HG02571 (cell line): ENCODE measurements around the gene FHAD1.
"Not testable (repeated sequence)": the region's sequence is repeated elsewhere in the genome, so short reads cannot be mapped to it uniquely, and the experiment has no call there.

Experiments
- ATAC-seq: cut with Tn5 transposase; IDR thresholded peaks from one replicate; pipeline ENCODE4 v1.9.1; 2021; ENCODE audit warnings: mild to moderate bottlenecking, moderate library complexity; ENCODE audit not compliant: unreplicated experiment

Gene FHAD1

DNA sequence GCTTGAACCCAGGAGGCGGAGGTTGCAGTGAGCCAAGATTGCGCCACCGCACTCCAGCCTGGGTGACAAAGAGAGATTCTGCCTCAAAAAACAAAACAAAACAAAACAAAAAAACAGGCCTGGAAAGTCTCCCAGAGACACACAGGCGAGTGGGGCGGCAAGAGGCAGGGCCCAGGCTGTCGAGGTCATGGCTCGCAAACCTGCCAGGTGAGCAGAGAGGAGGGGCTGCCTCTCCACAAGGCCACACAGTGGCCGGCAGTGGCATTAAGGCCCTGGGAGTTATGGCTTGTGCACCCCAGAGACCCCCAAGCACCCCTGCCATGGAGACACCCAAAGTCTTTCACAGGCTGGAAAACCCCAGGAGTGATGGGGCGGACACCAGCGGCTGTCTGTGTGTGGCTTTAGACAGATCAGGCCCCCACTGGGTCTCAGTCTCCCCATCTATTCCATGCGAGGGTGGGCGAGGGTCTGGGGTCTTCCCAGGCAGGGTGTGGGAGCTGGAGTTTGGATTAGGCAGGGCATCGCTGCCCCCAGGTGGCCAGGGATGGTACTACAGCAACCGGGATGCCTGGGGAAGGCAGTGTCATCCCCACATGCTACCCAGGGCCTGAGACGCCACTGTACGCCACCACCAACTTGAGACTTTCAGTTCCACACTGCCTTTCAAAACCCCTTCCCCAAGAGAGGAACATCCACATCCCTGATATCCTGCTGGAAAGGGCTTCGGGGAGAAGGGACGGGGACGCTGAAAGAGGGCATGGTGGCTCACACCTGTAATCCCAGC is 184.0 kb downstream of the FHAD1 start:
- ATAC-seq: no peak

GRCh38 chr1:15431571-15431948 is 184.5 kb downstream of the FHAD1 start:
- no peak for ATAC-seq

- no peak for ATAC-seq
Measured at GRCh38 chr1:15432324-15432723, 185.3 kb downstream of the FHAD1 start.

- no peak for ATAC-seq
Measured at GRCh38 chr1:15433471-15433870, 186.4 kb downstream of the FHAD1 start.

GRCh38 chr1:15434739-15435138 is 187.7 kb downstream of the FHAD1 start:
- not testable (repeated sequence) for ATAC-seq

DNA sequence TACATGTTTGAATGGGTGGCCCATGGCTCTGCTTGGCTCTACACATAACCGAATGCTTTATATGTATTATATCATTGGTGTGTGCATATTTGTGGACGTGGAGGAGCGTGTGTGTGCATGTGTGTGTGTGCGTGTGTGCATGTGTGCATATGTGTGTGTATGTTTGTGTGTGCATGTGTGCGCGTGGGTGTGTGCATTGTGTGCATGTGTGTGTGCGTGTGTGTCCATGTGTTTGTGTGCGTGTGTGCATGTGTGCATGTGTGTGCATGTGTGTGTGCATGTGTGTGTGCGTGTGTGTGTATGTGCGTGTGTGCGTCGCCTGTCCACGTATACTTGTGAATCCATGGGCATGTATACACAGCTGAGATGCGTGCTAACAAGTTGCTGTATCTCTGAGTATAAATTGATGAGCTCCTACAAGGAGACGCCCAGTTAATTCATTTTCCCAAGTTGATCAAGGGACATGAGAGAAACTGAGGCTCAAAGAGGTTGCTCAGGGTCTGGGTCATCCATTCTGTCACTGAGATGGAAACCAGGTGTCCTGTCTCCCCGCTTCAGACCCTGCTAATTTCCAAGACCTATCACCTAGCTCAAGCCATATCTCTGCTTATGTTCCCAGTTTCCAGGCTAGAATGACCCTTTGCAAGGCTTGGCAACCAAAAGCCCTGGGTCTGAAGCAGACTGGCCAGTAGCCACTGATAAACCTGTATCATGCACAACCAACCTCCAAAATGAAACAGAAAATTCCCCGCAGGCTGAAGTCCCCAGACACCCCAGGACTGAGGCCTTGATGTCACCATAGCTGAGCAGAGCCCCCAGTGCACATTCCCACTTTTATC is 188.4 kb downstream of the FHAD1 start:
- ATAC-seq: no peak

DNA sequence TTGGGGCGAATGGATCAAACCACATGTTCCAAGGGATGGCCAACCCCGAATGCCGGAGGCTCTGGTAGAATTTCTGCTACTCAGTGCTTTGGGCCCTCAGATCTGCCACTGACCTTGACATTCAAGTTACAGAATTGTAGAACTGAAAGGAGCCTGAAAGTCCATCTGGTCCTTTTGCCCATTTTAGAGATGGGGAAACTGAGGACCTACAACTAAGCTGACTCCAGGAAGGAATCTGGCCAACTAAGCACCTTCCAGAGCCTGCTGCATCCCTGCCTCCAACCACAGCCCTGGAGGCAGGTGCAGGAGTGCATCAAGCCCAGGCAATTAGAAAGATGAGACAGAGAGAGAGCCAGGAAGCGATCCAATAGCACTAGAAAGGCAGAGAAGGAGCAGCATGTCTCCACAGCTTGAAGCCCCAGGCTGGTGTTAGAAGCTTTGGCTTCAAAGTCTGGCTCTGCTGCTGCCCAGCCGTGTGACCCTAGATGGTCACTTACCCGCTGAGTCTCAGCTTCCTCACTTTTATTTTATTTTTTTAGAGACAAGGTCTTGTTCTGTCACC is 189.9 kb downstream of the FHAD1 start:
- ATAC-seq: no peak

DNA sequence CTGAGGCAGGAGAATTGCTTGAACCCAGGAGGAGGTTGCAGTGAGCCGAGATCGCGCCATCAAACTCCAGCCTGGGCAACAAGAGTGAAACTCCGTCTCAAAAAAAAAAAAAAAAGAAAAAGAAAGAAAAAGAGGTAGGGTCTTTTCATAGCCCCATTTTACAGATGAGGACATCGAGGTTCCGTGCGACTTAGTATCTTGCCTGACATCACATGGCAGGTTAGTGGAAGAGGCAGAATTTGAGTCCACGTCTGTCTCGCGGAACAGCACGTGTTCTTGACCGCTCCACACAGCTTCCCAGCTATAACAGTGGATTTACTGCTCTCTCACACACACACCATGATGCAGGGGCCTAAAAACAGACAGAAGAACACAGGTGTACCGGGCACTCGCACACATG is 192.3 kb downstream of the FHAD1 start:
- no peak for ATAC-seq

- ATAC-seq: no peak
Measured at GRCh38 chr1:15440357-15440756, 193.3 kb downstream of the FHAD1 start.

DNA sequence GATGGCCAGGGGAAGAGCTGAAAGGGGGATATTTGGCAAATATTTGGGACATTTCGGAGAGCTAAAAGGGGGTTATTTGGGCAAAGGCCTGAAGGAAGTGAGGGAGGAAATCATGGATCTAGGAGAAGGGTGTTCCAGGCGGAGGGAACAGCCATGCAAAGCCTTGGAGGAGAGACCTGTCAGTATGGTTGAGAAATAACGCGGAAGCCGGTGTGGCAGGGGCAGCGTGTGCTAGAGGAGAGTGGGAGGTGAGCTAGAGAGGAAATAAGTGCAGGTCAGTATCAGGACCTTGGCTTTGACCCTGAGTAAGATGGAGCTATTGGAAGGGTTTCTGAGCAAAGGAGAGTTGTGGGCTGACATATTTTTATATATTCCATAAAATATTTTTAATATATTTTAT is 194.2 kb downstream of the FHAD1 start:
- no peak for ATAC-seq

- no peak for ATAC-seq
Measured at GRCh38 chr1:15442119-15442518, 195.1 kb downstream of the FHAD1 start.

- ATAC-seq: no peak
Measured at GRCh38 chr1:15442759-15443158, 195.7 kb downstream of the FHAD1 start.

DNA sequence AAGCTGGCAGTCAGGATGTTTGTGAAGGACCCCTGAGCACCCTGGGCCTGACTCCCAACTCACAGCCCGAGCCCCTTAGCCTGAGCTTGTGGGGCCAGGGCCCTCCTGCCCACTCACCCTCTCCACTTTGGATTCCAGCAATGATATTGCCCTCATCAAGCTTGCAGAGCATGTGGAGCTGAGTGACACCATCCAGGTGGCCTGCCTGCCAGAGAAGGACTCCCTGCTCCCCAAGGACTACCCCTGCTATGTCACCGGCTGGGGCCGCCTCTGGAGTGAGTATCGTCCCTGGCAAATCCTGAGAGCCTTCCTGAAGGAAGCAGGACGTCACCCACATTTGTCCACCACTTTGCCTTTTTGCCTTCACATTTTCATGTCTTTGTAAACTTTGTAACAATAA is 196.3 kb downstream of the FHAD1 start:
- no peak for ATAC-seq

GRCh38 chr1:15444468-15445389 is 197.7 kb downstream of the FHAD1 start:
- ATAC-seq: no peak

GRCh38 chr1:15445390-15446122 is 198.5 kb downstream of the FHAD1 start:
- no peak for ATAC-seq

DNA sequence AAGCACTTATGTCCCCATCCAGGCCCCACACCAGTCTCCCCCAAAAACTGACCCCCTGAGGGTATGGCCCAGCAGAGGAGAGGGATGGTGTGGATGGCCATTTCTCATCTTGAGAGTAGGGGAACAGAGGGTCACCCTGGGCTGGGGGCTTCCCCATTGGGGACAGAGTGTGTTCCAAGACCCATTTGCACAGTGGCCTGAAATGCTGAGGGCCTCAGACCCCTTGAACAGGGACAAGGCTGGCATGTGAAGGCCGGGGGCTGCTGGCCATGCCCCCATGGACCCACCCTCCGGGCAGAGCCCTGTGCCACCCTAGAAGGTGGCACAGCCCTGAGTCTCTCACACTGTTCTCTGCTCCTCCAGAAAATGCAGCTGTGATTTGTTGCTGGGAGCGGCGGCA is 199.2 kb downstream of the FHAD1 start:
- no peak for ATAC-seq
